Activated CD8-positive, alpha-beta memory T cell treated with anti-CD3 and anti-CD28 coated beads for 1 hour (primary cell): ENCODE results near the gene AKT1.

Experiments used
- DNase-seq, 2 donors: peaks; one replicate each; pipeline ENCODE4 v3.0.0-alpha.2; 2020; ENCODE audit warnings: low read depth in 1 of 2; ENCODE audit errors: extremely low read depth in 1 of 2

Gene AKT1

GRCh38 chr14:104800015-104800770 lies 4.6 kb upstream of the AKT1 start:
- peak; percentile 38 to 81 for DNase-seq

DNA sequence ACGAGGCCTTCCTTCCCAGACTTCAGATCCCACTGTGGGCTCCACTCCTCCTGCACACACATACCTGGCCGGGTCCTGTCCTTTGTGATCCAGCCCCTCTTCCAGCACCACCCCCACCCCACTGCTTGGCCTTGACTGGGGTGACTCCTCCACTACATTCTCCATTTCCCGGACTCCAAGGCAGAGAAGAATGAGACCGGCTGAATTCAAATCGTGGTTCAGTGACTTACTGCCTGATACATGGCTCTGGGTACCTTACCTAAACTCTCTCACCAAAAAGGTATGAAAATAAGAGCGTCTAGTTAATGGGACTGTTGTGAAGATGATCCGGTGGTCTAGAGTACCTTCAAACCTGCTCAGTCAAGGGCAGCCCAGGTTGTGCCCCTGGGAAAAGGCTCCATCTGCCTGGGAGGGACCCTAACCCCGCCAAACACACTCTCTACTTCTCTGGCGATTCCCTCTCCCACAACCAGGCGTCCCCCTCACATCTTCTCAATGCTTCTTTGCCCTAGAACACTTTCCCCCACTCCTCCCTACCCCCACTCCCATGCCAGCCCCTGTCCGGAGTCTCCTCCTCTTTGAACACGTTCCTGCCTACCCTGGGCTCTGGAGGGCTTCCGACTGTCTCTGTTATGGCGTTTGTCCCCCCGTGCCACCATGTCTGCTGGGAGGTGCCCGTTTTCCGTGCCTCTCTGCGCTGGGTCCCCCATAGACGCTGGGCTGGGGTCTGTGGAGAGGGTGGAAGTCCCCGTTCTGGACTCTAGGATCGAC lies 3.9 kb upstream of the AKT1 start:
- no peak for DNase-seq

DNA sequence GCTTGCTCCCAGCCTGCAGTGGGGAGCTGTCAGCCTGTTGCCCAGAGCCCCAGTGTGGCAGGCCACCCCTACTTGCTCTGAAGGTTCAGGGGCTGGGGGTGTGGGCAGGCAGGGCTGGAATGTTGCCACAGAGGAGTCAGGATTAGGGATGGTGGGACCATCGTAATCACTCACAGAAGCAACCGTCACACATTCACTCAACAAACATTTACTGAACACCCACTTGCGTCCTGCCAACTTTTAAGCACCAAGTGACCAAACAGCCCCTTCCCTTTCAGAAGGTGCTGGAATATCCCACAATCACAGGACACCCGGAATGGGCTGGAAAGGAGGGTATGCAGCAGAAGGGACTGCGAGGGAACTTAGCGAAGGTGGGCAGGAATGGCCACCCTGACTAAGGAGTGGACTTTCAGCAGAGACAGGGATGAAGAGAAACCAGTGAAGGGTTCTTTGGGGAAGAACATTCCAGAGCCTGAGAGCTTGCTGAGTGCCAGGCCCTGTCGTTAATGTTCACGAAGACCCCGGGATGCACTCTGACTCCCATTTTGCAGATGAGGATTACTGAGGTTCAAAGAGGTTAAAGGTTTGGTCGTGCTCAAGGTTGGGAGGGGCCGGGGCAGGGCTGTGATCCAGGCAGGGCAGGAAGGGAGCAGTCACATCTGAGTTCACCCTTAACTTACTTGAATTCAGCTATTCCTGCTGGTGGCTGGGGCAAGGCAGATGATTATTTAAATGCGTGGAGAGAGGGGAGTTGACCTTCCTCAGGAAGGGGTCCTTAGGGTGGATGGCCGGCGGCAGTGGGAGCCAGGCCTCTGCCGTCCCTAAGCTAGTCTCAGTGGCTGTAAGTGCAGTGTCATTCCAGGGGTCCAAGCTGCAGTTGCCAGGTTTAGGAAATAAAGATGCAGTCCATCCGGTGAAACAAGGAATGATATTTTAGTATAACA lies 3.0 kb upstream of the AKT1 start:
- no peak for DNase-seq

GRCh38 chr14:104797115-104798044 lies 1.8 kb upstream of the AKT1 start:
- no peak for DNase-seq

- DNase-seq, result no peak
Observed at GRCh38 chr14:104796687-104797081, 1.1 kb upstream of the AKT1 start.

GRCh38 chr14:104795781-104796686 lies 486 bp upstream of the AKT1 start:
- peak in 1 of 2 donors; percentile 60 for DNase-seq

DNA sequence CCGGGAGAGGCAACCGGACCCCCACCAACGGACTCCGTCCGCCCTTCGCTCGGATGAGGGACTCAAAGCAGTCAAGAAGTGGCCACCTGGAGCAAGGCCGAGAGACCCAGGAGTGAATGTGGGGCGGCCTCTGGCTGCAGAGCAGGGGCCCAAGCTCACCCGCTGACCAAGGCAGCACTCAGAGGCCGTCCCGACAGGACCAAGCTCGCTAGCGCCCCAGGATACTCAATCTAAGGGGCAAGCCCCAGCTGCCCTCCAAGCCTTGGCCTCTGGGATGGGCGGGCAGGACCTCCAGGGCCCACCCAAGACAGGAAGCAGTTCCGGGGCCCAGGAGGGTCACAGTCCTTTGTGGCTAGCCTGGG lies 936 bp downstream of the AKT1 start:
- DNase-seq, result no peak

GRCh38 chr14:104794099-104794498 lies 1.4 kb downstream of the AKT1 start:
- no peak for DNase-seq

- no peak for DNase-seq
Observed at GRCh38 chr14:104793703-104793959, 1.9 kb downstream of the AKT1 start.

- DNase-seq, result no peak
Observed at GRCh38 chr14:104792945-104793702, 2.4 kb downstream of the AKT1 start.

DNA sequence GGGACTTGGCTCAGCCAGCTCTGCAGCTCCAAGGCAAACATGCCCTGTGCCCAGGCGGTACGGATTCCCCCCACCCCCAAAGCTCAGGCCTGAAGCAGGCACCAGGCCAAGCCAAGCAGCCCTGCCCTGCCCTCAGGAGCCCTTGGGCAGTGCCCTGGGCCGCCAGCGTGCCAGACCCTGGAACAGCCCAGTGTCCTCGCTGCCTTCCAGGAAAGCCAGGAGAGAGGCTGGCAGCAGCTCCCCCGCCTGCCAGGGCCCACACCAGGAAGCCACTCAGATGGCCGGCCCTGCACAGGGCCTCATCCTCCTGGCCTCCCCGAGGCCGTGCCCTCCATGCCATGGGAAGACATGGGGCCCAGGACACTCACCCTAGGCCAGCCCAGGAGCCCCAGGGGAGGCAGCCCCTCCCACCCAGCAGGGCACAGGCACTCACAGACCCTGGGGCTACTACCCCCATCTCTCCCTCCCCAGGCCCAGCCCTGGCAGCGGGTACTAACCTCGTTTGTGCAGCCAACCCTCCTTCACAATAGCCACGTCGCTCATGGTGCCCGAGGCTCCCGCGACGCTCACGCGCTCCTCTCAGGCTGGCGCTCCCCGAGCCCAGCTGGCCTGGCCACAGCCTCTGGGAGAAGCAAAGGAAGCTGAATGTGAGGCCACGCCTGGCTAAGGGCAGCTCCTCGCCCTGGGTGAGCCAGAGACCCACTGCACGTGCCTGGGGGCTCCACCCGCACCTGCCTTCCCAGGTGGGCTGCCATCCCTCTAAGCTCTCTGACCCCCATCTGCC lies 3.3 kb downstream of the AKT1 start:
- DNase-seq, result no peak

DNA sequence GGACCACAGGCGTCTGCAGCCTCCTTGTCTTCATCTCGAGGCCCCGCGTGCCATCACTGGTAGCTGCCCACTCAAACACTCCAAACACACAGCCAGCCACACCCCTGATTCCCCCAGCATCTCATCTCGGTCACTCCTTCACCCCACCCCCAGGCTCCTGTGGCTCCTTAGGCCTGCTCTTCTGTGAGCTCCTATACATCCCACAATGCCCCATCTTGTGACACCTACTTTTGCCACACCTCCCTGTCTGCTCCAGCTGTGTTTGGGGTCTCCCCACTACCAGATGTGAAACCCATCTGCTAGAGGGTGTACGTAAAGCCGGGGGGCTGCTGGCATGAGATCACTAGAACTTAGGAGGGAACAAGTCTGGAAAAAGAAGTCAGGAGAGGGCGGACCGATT lies 4.1 kb downstream of the AKT1 start:
- no peak for DNase-seq

GRCh38 chr14:104789752-104790743 lies 5.5 kb downstream of the AKT1 start:
- no peak for DNase-seq

DNA sequence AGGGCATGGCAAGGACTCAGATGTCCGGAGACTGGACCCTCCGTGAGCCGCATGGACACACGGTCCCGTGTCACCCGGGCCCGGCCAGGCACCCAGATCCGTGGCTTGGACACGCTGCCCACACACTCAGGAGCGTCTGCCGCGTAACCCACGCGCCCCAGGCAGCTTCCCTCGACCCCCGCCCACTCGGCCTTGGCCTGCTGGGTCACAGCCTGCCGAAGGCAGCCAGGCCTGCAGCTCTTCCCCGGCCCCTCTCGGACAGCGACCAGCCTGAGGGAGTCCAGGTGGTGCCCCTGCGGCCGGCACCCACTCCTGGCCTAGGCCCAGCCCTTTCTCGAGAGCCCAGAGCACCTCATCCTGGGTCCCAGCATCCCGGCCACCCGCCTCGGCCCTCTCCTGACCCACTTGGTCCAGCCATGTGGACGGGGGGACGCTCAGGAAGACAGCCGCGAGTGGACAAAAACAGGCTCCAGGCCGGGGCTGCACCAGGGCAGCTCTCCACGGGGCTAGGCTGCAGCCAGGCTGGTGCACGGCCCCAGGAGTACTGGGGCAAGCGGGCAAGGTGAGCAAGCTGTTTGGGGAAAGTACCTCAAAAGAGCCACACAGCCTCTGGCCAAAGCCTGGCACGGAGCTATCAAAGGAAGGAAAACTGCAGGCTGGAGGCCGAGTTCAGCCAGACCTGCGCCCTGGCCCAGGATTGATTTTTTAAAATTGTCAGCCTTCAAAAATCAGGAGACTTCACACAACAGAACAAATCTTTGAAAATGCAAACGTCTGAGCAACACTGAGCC lies 6.5 kb downstream of the AKT1 start:
- no peak for DNase-seq

DNA sequence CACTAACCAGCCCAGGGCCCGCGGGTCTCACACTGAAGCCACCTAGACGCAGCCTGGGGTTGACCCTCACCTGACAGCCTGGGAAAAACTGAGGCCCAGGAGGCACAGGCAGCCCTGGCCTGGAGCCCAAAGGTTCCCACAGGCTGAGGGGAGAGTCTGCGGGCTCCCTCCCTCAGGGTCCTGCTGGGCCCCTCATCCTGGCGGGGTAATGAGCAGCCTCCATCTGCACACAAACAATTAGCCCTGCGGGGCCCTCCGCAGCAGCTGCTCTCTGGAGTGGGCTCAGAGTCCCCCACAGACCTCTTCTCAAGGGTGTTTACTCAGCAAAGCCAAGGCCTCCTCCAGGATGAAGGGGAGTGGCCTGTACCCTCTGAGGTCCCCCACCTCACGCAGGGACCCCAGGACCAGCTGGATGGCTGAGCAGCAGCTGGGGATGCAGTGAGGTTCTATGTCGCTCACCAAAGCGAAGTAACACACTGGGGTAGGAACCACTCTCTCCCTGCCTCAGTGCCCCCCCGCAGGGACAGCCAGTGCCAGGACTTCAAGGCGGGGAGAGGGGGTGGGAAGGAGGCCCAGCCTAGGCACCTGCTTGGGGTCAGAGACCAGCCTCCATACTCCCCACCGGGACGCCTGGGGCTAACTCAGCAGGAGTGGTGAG lies 7.3 kb downstream of the AKT1 start:
- no peak for DNase-seq

DNA sequence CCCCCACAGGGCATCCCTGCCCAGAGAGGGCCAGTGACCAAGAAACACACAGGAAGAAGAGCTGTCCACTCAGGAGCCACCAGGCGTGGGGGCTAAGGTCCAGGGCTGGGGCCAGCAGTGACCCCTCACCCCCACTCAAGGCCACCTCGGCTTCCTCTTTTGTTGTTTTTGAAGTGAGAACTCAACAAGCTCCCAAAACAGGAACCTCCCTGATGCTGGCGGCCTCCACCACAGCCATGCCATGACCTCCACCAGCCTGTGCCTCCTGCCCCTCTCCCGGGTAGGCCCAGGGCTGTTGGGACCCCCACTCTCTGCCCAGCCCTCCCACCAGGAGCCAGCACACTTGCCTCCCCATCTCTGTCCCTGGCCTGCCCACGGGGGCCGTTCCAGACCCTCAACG lies 7.8 kb downstream of the AKT1 start:
- no peak for DNase-seq
